ENCODE data around the gene FAM149B1.
"Not testable (repeated sequence)": the region's sequence is repeated elsewhere in the genome, so short reads cannot be mapped to it uniquely, and the experiment has no call there.

Gene FAM149B1

DNA sequence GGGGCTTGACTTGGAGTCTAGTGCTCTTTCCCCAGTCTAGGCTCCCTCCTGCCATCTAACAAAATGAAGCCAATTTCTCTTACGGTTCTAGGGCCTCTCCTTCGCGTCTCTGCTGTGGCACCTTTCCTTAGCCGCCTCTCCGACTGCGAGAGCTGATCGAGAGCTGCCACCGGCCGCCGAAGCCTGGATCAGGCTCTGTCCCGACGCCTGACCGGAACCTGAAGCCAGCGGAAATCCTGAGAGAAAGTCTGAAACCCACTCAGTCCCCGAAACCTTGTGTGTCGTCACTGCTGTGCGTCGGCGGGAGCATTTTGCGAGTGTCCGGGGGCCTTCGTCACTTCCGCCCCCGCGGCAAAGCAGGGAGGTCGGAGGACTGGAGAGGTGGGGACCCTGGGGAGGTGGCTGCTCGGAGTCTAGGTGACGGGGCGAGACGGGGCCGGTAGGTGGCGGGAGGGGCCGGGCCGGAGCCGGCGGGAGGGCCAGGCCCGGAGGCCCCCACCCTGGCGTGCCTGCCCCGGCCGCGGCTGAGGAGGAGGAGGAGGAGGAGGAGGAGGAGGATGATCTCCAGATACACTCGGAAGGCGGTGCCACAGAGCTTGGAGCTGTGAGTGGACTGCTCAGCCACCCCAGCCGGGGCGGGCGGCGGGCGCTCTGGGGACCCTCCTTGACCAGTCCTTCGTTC is at the start of gene FAM149B1, which contains the start of gene ECD:
TSS of gene FAM149B1 (plus strand) at position 337 of the 682 bp plus-strand sequence. CDS start at position 558, 221 bp downstream.
TSS of gene ECD (minus strand) at position 226 of the 682 bp plus-strand sequence. CDS start 4,071 bp downstream, outside the sequence.
- Mint-ChIP-seq H3K4me3 (peak within 1 kb of the TSS; percentile 93), H3K36me3 (ENCODE audit: insufficient read depth) (peaks cover 26% of the 10 kb centered on the region), H3K27ac (ENCODE audit: low read depth) (peak within 1 kb of the TSS; percentile 100), H3K9me3 (no peaks in the 10 kb centered on the region), H3K27me3 (no peaks in the 10 kb centered on the region), H3K4me1 (peaks cover 38% of the 10 kb centered on the region)
- ATAC-seq (replicated peaks; ENCODE audit: extremely low read depth, poor library complexity, severe bottlenecking) (peak; percentile 92), DNase-seq (ENCODE audit: low spot score in 2 of 2) (peak; percentile 80 to 90)

DNA sequence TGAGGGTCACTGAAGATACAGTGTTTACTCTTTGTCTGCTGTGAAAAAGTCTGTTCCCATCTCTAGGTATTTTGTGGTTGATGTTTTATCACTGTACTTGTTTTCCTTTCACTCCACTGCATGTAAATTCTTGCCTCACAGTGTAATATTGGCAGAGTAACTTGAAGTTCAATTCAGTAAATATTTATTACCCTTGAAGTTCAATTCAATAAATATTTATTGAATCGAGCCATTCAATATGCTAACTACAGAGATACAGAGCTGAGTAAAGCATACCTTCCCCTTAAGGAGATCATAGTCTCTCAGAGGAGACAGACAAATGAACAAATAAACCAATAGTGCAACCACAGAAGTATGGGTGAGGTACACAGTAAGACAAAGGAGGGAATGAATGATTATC is 48.5 kb upstream of the FAM149B1 start:
- Mint-ChIP-seq H3K9me3 (no peaks in the 10 kb centered on the region), H3K27me3 (no peaks in the 10 kb centered on the region), H3K36me3 (ENCODE audit: insufficient read depth) (peaks cover 8% of the 10 kb centered on the region), H3K4me1 (no peaks in the 10 kb centered on the region), H3K4me3 (no peak overlapping the region), H3K27ac (ENCODE audit: low read depth) (no peak overlapping the region)
- no peak for DNase-seq (ENCODE audit: low spot score in 2 of 2)
- no peak for ATAC-seq (replicated peaks; ENCODE audit: extremely low read depth, poor library complexity, severe bottlenecking)

DNA sequence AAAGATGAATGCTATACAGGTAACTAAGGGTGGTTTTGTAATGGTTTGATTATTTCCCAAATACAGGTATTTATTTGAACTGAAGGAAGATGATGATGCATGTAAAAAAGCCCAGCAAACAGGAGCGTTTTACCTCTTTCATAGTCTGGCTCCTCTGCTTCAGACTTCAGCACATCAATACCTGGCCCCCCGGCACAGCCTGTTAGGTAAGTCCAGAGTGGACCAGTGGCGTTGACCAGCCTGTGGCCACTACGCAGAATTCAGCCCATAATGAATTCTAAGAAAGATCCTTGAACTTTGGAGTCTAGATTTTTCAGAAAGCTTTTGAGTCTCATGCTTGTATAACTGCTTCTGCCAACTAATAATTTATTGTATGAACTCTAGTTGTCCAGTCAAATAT is 48.0 kb upstream of the FAM149B1 start:
- H3K9me3 Mint-ChIP-seq: no peaks in the 10 kb centered on the region
- no peak for ATAC-seq (replicated peaks; ENCODE audit: extremely low read depth, poor library complexity, severe bottlenecking)
- no peaks in the 10 kb centered on the region for H3K4me1 Mint-ChIP-seq

DNA sequence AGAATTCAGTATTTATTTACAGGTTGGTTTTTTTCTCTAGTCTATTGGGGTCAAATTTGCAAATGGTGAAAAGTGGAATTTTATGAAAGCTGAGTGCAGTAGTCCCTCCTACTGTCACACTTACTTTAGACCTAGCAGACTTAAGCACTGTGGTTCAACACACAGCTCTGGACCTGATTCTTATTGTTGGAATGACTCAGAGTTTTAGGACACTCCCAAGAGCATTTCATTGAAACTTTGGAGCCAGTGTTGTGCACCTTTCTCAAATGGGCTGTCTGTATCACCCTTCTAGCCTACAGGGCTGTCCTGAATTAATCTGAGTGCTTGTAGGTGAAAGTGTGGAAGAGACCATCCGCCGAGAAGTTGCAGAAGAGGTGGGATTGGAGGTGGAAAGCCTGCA is 41.6 kb upstream of the FAM149B1 start:
- peaks cover 43% of the 10 kb centered on the region for H3K36me3 Mint-ChIP-seq (ENCODE audit: insufficient read depth)
- ATAC-seq (replicated peaks; ENCODE audit: extremely low read depth, poor library complexity, severe bottlenecking) (no peak), DNase-seq (ENCODE audit: low spot score in 2 of 2) (no peak)
- no peak overlapping the region for H3K27ac Mint-ChIP-seq (ENCODE audit: low read depth)
- H3K4me3 Mint-ChIP-seq: no peak overlapping the region
- no peaks in the 10 kb centered on the region for H3K27me3 Mint-ChIP-seq
- H3K9me3 Mint-ChIP-seq: no peaks in the 10 kb centered on the region
- no peaks in the 10 kb centered on the region for H3K4me1 Mint-ChIP-seq

More for the DNA sequence above, 48.0 kb upstream of the FAM149B1 start:
- Mint-ChIP-seq H3K27me3 (no peaks in the 10 kb centered on the region), H3K27ac (ENCODE audit: low read depth) (no peak overlapping the region), H3K36me3 (ENCODE audit: insufficient read depth) (peaks cover 8% of the 10 kb centered on the region), H3K4me3 (no peak overlapping the region)
- DNase-seq (ENCODE audit: low spot score in 2 of 2): no peak

DNA sequence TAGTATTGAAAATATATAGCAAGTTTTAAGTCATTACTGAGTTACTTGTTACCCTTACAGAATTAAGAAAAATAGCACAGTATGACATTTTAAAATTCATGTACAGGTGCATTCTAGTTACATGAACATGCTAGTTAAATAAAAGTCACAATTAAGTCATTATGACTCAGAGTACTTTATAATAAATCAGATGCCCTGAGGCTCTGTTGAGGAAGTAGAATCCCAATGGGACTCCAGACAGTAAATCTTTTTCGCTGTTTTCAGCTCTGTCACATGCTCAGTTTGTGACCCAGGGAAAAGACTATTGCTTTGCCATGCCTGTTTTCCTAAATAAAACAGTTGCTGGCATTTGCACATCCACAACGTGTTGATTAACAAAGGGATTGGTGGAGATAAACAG is 36.6 kb upstream of the FAM149B1 start:
- DNase-seq (ENCODE audit: low spot score in 2 of 2) (no peak), ATAC-seq (replicated peaks; ENCODE audit: extremely low read depth, poor library complexity, severe bottlenecking) (no peak)
- no peaks in the 10 kb centered on the region for H3K9me3 Mint-ChIP-seq
- no peaks in the 10 kb centered on the region for H3K4me1 Mint-ChIP-seq
- H3K27me3 Mint-ChIP-seq: no peaks in the 10 kb centered on the region
- no peak overlapping the region for H3K4me3 Mint-ChIP-seq
- H3K27ac Mint-ChIP-seq (ENCODE audit: low read depth): no peak overlapping the region
- H3K36me3 Mint-ChIP-seq (ENCODE audit: insufficient read depth): peaks cover 72% of the 10 kb centered on the region

DNA sequence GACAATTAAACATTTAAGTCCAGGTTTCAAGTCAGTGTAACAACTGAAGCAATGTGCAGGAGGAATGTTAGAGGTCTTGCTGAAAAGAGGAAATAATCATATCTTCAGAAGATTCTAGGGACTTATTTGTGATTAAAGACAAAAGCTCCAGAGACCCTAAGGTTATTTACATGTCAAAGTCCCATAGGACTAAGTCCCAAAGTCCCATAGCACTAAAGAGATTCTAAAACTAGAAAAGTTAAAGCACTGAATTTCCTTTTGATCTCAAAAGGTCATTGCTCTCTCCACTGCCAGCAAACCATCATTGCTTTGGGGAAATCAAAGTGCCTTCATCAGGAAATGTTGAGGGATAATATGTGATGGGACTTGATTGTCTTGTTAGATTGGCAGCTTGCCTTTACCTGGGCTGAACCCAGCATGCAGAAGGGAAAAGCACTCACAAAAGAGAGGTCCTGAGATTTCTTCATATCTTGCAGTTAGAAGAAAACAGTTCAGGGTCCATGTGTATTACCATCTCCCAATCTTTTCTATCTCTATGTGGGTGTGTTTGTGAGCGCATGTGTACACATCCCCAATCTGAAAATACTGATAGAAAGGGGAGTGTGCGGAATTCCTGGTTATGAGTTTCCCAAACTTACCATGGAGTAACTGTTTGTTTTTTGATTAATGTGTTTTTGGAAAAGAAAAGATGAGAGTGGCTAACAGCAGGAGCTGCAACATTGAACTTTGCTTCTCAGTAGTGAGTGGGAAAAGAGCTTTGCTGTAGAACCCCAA is 35.8 kb upstream of the FAM149B1 start:
- Mint-ChIP-seq H3K27ac (ENCODE audit: low read depth) (no peak overlapping the region), H3K36me3 (ENCODE audit: insufficient read depth) (peaks cover 68% of the 10 kb centered on the region), H3K4me3 (no peak overlapping the region), H3K9me3 (no peaks in the 10 kb centered on the region), H3K4me1 (no peaks in the 10 kb centered on the region), H3K27me3 (no peaks in the 10 kb centered on the region)
- DNase-seq (ENCODE audit: low spot score in 2 of 2) (no peak), ATAC-seq (replicated peaks; ENCODE audit: extremely low read depth, poor library complexity, severe bottlenecking) (no peak)

DNA sequence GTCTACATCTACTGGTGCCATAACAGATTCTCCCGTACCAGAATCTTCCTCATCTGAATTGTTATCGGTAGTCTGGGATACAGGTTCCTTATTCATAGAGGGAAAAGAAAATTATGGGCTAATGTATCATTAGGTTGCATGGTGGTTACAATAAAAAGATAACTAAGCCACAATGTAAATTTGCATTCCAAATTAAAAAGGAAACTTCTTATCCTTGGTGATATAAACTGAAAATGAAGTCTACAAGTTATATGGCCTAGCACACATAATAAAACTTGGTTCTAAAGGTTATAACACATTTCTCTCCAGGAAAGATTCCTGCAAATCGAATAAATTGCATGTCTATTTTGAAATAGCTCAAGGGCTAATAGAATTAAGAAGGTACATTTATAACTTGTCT is 33.2 kb upstream of the FAM149B1 start:
- Mint-ChIP-seq H3K4me1 (no peaks in the 10 kb centered on the region), H3K27me3 (no peaks in the 10 kb centered on the region), H3K27ac (ENCODE audit: low read depth) (no peak overlapping the region), H3K36me3 (ENCODE audit: insufficient read depth) (peaks cover 70% of the 10 kb centered on the region), H3K9me3 (no peaks in the 10 kb centered on the region), H3K4me3 (no peak overlapping the region)
- no peak for ATAC-seq (replicated peaks; ENCODE audit: extremely low read depth, poor library complexity, severe bottlenecking)
- DNase-seq (ENCODE audit: low spot score in 2 of 2): no peak

DNA sequence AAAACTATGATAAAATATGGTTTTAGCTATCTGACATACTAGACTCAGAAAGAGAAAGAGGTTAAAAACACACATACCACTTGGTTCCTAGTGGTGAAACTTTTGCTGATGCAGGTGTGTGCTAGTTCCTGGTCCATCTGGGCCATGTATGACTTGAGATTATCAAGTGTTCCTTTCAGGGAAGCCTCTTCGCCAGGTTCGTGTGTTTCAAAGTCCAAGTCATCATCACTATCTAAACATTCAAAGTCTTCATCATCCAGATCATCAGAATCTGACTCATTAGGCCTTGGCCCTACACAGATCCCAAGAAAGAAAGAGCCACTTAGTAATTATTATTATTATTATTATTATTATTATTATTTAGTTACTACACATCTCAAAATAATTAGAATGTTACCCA is 31.3 kb upstream of the FAM149B1 start:
- Mint-ChIP-seq H3K9me3 (no peaks in the 10 kb centered on the region), H3K36me3 (ENCODE audit: insufficient read depth) (peaks cover 79% of the 10 kb centered on the region), H3K4me1 (no peaks in the 10 kb centered on the region), H3K4me3 (no peak overlapping the region), H3K27me3 (no peaks in the 10 kb centered on the region), H3K27ac (ENCODE audit: low read depth) (no peak overlapping the region)
- ATAC-seq (replicated peaks; ENCODE audit: extremely low read depth, poor library complexity, severe bottlenecking) (no peak), DNase-seq (ENCODE audit: low spot score in 2 of 2) (no peak)

DNA sequence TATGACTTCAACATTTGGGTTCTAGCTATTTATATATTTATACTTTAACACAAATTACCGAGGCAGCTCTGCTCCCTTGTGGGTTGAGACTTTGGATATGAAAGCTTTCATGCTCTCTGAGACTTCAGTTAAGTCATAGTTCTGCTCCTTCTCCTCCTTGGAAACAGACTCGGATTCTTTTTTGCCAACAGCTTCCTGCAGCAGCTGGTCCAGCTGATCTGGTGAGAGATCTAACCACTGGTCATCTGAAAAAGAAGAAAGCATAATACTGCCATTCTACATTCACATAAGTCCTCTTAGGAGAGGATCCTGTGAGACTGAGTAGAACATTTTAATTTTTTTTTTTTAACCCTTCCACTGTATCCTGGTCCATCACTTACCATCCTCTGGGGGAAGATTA is 28.7 kb upstream of the FAM149B1 start:
- Mint-ChIP-seq H3K27ac (ENCODE audit: low read depth) (no peak overlapping the region), H3K36me3 (ENCODE audit: insufficient read depth) (peaks cover 81% of the 10 kb centered on the region), H3K27me3 (no peaks in the 10 kb centered on the region), H3K4me3 (no peak overlapping the region), H3K9me3 (no peaks in the 10 kb centered on the region), H3K4me1 (no peaks in the 10 kb centered on the region)
- ATAC-seq (replicated peaks; ENCODE audit: extremely low read depth, poor library complexity, severe bottlenecking): no peak
- no peak for DNase-seq (ENCODE audit: low spot score in 2 of 2)

DNA sequence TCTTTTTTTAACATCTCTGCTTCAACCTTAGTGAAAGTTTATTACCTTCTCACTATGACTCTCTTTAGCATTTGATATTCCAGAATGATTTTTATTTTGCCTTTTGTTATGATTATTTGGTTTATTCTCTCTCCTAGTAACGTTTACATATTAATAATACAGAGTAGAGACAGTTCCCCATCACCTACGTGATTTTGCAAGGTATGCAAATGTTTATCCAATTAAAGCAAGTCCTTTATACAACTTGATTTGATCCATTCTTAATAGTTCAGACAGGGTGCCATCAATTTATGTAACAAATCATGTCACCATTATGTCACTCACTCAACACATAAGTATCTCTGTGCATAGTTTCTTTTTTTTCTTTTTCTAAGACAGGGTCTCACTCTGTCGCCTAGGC is 26.3 kb upstream of the FAM149B1 start:
- Mint-ChIP-seq H3K36me3 (ENCODE audit: insufficient read depth) (peaks cover 75% of the 10 kb centered on the region), H3K27ac (ENCODE audit: low read depth) (no peak overlapping the region), H3K4me1 (no peaks in the 10 kb centered on the region), H3K9me3 (no peaks in the 10 kb centered on the region), H3K27me3 (no peaks in the 10 kb centered on the region), H3K4me3 (no peak overlapping the region)
- ATAC-seq (replicated peaks; ENCODE audit: extremely low read depth, poor library complexity, severe bottlenecking): no peak
- DNase-seq (ENCODE audit: low spot score in 2 of 2): no peak

DNA sequence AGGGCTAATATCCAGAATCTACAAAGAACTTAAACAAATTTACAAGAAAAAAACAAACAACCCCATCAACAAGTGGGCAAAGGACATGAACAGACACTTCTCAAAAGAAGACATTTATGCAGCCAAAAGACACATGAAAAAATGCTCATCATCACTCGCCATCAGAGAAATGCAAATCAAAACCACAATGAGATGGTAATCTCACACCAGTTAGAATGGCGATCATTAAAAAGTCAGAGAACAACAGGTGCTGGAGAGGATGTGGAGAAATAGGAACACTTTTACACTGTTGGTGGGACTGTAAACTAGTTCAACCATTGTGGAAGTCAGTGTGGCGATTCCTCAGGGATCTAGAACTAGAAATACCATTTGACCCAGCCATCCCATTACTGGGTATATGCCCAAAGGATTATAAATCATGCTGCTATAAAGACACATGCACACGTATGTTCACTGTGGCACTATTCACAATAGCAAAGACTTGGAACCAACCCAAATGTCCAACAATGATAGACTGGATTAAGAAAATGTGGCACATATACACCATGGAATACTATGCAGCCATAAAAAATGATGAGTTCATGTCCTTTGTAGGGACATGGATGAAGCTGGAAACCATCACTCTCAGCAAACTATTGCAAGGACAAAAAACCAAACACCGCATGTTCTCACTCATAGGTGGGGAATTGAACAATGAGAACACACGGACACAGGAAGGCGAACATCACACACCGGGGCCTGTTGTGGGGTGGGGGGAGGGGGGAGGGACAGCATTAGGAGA is 17.1 kb upstream of the FAM149B1 start:
- peaks cover 65% of the 10 kb centered on the region for H3K36me3 Mint-ChIP-seq (ENCODE audit: insufficient read depth)
- not testable (repeated sequence) for H3K9me3 Mint-ChIP-seq; ATAC-seq (replicated peaks; ENCODE audit: extremely low read depth, poor library complexity, severe bottlenecking); H3K4me1 Mint-ChIP-seq; H3K4me3 Mint-ChIP-seq; H3K27ac Mint-ChIP-seq (ENCODE audit: low read depth); H3K27me3 Mint-ChIP-seq; DNase-seq (ENCODE audit: low spot score in 2 of 2)

DNA sequence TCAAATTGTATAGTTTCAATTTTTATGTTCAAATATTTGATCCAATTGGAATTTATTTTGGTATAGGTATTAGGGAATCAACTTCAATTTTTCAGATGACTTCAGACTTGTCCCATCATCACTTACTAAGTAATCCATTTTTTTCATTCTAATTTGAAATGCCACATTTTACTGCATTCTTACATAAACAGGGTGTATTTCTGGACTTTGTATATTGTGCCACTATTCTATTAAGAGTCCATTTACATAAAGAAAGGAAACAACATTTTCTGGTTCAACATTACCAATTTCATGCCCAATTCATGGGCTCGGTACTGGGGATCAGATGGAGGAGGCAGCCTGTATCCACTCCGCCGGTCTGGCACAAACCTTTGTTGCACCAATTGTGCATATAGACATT is 15.9 kb upstream of the FAM149B1 start:
- peaks cover 68% of the 10 kb centered on the region for H3K36me3 Mint-ChIP-seq (ENCODE audit: insufficient read depth)
- no peak for ATAC-seq (replicated peaks; ENCODE audit: extremely low read depth, poor library complexity, severe bottlenecking)
- H3K27me3 Mint-ChIP-seq: no peaks in the 10 kb centered on the region
- H3K4me3 Mint-ChIP-seq: no peak overlapping the region
- DNase-seq (ENCODE audit: low spot score in 2 of 2): no peak
- H3K27ac Mint-ChIP-seq (ENCODE audit: low read depth): no peak overlapping the region
- no peaks in the 10 kb centered on the region for H3K9me3 Mint-ChIP-seq
- no peaks in the 10 kb centered on the region for H3K4me1 Mint-ChIP-seq
